Measurements from ENCODE around the gene CPA3.

- TF ChIP-seq POLR2A (IDR thresholded peaks at IDR 0.05; ENCODE audit: low read length), result no peak
- no peak for TF ChIP-seq GATA1 (IDR thresholded peaks at IDR 0.05; ENCODE audit: low read depth, low read length)
These were observed 48.7 kb upstream of the CPA3 start for GRCh38 chr3:148816427-148816826.
